HuH-7 (cell line): ENCODE data around the gene RPIA.
"Not testable (repeated sequence)": the region's sequence is repeated elsewhere in the genome, so short reads cannot be mapped to it uniquely, and the experiment has no call there.

ENCODE experiments used
- DNase-seq: peaks from one replicate; pipeline ENCODE4 v3.0.0; 2011; ENCODE audit warnings: low spot score

Gene RPIA

DNA sequence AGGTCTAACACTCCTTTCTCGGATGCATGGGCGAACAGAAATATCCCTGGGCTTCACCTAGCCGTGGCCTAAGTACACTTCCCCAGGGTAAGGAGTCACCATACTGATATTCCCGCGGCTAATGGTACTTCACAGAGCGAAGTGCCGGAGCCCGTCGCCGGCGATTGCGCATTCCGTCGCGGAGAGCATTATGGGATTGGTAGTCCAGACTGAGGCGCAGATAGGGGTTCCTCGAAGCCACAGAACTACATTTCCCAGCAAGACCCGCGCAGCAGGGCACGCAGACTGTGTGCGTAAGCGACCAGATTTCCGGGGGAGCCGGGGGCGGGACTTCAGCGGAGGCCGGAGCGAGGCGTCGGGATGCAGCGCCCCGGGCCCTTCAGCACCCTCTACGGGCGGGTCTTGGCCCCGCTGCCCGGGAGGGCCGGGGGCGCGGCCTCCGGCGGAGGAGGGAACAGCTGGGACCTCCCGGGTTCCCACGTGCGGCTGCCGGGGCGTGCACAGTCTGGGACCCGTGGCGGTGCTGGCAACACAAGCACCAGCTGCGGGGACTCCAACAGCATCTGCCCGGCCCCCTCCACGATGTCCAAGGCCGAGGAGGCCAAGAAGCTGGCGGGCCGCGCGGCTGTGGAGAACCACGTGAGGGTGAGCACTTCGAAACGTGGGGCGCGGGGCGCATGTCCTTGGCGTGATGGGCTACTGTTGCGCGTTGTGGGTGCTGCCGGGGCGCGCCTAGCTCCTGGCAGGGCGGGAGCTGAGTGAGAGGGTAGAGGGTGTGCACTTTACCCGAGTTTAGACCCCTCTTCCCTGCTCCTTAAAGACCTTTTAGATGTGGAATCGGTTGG, at the start of gene RPIA:
Gene RPIA (plus strand): TSS at position 335 of the 845 bp plus-strand sequence. CDS start 26 bp downstream, at position 361.
- DNase-seq, result peak; percentile 93

DNA sequence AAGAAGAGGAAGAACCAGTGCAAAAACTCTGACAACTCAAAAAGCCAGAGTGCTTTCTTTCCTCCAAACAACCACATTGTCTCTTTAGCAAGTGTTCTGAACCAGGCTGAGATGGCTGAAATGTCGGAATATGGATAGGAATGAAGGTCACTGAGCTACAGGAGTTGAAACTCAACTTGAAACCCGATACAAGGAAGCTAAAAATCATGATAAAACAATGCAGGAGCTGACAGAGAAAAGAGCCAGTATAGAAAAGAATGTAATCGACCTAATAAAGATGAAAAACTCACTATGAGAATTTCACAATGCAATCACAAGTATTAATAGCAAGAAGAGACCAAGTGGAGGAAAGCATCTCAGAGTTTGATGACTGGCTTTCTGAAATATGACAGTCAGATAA, 49.2 kb upstream of the RPIA start:
- no peak for DNase-seq

DNA sequence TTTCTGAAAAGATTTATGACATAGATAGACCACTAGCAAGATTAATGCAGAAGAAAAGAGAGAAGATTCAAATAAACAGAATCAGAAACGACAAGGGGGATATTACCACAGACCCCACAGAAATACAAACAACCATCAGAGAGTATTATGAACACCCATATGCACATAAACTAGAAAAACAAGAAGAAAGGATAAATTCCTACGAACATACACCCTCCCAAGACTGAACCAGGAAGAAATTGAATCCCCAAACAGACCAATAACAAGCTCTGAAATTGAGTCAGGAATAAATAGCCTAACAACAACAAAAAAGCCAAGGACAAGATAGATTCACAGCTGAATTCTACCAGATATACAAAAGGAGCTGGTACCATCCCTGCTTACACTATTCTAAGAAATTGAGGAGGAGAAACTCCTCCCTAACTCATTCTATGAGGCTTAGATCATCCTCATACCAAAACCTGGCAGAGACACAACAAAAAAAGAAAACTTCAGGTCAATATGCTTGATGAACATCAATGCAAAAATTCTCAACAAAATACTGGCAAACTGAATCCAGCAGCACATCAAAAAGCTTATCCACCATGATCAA, 46.1 kb upstream of the RPIA start:
- DNase-seq, result not testable (repeated sequence)

DNA sequence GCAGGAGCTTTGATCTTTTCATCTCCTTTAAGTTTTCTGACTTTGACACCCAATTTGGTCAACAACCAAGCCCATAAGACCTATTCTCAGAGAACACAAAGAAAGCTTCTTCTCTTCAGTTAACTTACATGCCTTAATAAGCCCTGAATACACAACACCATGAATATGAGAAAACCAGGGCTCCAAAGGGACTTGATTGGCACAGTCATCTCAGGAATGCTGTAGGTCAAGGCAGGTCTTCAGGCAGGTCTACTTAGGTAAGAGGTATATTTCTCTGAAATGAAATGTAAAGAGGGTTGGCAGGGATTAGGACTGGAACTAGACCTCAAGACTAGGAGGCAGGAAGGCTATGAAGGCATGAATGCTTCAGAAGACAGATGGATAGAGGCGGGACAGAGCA, 39.8 kb upstream of the RPIA start:
- DNase-seq, result no peak

DNA sequence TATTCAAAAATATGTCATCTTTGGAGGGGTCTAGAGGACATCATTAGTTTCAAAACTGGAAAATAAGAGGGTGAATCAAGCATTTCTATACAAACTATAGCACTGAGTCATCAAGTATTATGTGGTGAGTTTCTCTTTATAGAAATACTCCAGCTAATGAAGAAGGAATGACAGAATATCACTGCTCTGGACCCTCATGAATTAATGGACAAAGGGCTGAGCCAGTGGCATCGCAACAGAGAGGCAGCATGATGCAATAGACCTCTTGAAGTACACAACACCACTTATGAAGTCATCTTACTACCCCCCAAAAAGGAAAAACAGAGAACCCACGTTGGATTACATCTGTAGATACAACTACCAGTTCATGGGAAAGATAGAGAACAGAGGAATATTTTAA, 36.8 kb upstream of the RPIA start:
- DNase-seq, result no peak

DNA sequence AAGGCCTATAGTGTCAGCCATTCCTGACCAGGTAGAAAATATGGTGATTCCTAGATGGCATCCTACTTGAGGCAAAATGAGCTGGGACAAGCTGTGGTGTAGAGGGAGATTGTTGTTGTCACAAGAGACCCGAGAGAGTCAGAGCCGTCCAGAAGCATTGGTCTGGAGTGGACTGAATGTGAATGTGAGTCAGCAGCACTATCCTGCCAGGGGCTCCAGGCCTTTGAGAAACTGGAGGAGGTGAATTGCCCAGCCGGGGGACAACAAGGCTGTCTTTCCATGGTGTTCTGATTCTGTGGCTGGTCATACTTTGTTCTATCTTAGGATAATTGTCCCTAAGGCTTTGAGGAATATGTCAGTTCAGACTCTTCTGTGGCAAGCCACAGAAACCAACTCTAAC, 34.8 kb upstream of the RPIA start:
- DNase-seq, result no peak

DNA sequence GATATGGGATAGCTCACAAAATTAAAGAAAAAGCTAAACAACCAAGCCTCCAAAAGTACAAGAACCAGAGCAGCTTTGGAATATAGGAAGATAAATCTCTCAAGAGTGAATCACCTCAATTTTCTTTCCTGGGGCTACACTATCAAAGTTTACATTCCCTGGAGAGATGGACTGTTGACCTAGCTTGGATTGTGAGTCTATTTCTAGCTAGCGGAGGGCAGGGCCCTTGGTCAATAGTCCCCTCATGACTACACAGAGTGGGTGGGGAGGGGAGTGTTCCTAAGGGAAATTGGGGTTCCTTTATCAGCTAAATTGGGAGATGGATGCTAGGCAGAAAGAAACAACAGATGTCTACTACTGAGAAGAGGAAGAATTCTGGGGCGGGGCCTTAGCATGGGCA, 34.3 kb upstream of the RPIA start:
- no peak for DNase-seq

DNA sequence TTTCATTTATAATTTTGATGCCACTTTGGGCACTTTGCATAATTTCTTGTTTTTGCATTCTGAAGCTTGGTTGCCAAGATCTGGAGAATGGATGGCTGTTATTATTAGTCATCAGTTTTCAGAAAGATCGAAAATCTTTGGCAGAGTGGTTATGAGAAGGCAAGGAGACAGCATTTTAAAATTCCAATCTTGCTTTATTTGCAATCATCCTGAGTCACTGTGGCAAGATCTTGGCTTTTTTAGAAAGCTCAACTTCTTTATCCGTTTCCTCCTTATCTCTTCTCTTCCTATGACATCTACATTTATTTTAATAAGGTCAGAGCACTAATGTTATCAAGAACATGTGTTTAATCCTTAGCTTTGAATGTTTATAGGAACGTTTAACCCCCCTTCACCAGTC, 33.1 kb upstream of the RPIA start:
- no peak for DNase-seq

DNA sequence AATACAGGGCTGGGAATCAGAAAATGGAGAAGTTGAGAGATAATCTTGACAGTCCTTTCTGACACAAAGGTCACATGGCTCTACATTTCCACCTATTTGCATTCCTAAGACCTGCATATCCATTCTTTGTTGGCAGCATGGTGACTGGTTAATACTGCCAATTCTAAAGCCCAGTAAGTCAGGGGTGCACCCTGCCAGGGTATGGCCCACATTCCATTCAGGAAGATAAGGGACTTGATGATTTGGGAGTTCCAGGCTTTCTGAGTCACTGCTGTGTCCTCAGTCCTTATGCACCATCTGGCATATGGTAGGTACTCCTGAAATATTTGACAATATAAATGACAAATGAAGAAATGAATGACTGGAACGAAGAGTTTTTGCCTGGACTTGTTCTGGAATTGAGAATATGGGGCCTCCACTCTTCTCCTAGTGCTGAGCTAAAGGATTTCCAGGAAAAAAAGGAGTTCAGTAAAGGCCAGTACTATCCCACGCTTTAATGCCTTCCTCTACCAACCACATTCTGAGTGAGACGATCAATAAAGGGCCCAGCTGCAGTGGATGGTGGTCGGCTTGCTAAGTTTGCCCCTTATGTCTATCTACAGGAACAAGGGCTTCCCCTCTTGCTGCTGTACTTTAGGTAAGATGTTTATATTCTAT, 32.5 kb upstream of the RPIA start:
- no peak for DNase-seq

DNA sequence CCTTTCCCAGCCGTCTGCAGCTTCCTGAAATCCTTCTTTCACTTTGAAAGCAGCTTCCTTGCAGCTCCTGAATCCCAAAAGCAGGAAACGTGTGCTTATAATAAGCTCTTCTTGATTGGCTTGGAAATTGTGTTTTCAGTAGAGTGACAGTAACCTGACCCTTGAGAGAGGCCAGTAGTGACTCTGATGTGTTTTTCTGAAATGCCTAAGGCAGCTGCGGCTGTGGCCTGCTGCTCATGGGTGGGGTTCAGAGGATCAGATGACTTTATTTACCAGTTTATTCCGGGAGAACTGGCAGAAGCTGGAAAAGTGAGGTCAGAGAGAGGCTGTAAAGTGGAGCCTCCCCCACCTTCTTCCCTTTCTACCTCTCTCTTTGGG, 31.9 kb upstream of the RPIA start:
- no peak for DNase-seq

DNA sequence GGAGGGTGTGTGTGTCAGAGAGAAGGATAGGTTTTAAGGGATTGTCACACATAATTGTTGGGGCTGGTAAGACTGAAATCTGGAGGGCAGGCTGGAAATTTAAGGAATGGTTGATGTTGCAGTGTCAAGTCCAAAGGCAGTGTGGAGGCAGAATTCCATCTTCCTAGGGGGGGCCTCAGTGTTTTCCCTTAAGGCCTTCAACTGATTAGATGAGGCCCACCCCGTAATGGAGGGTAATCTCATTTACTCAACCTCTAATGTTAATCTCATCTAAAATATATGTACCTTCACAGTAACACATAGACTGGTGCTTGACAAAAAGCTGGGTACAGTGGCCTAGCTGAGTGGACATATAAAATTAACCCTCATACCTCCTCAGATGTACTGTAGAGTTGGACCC, 30.9 kb upstream of the RPIA start:
- no peak for DNase-seq

DNA sequence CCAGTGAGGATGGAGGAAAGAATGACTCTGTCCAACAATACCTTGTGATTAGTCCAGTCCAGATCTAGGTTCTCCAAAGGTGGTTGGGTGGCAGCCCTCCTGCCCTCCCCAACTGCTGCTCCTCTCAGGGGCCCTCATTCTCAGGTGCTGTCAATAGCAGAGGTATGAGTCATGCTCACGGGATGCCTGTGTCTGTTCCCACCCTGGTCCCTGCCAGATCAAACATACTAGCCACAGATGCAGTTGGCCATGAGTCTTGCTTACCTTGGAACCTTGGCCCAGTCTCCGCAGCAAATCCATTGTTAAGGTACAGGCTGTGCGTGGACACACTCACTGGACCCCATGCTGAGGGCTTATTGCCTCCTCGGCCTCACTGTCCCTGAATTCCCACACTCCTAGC, 24.9 kb upstream of the RPIA start:
- DNase-seq, result no peak

DNA sequence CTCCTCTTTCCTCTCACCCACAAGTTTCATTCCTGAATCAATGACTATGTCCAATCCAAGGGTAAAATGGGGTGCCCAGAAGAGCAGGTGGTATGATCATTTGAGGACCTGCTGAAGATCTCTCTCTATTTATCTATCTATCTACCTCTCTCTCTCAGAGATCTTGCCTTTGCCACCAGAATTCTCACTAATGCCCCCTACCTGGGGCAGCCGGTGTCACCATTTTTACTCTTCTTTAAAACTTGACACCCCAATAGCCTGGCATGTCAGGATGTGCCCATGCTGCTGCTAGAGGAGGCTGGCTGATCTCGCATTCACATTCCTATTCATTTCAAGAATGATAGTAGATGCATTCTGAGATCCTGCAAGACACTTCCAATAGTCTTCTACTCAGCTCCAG, 24.3 kb upstream of the RPIA start:
- DNase-seq, result no peak

DNA sequence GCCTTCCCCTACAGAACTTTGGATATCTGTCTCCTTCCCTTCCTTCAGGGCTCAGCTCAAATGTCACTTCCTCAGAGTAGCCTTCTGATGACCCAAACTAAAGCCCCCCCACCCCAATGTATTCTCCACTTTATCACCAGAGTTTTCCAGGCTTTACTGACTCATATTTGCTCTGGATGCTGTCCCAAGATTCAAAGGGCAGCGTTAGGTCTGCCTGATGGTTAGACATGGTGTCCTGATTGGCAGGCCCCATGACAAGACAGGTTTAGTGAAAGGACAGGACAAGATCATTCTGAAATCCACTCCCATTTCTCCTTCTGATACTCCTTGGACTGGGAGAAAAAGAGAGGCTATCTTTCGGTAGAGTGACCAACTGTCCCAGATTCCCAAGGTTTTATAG, 22.6 kb upstream of the RPIA start:
- no peak for DNase-seq

DNA sequence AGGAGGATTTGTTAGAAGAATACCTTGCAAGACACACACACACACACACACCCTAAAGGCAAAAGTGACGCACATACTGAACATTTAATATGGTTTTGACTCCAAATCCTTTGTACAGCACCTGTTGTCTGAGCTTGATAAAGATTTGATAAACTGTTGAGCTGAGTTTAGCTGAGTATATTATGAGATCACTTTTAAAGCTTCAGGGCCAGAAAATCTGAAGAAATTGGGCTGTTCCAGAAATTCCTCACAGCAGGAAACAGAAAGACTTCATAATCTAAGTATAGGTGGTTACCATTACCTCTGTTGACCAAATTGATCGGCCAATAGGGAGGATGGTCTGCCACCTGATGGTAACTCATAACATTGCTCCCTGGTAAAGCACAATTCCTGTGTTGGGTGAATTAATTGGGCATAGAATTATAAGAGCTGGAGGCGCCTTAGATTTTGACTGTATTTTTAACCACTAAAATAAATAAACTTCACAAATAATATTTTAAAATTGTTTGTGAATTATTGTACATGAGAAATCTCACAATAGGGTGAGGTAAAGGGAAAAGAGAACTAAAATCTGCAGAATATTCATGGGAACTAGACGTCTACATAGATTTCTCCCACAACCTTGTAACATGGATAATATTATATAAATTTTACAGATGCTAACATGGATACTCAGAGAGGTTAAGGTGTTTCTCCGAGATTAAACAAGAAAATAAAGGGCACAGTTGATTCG, 21.8 kb upstream of the RPIA start:
- peak; percentile 42 for DNase-seq

DNA sequence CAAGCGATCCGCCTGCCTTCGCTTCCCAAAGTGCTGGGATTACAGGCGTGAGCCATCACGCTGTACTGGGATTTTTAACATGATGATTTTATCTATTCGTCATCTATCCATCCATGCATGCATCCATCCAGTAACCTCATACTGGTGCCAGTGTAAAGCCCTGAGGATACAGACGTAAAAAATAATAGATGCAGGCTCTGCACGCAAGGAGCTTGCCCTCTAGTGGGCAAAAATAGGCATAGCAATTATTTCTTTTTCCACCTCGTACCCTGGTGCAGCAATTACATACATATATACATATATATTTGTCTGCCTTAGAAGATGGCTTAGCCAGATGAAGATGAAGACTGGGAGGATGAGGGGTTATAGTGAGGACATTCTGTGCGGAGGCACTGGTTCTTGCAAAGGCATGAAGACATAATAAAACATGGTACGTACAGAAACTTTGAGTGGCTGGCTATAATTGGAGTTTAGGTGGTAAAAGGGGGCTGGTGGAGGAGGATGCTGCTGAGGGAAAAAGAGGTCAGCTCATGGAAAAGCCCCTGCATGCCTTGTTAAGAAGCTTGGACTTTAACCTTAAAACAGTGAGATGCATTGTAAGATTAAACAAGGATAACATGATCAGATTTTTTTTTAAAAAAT, 19.6 kb upstream of the RPIA start:
- DNase-seq, result peak; percentile 44

DNA sequence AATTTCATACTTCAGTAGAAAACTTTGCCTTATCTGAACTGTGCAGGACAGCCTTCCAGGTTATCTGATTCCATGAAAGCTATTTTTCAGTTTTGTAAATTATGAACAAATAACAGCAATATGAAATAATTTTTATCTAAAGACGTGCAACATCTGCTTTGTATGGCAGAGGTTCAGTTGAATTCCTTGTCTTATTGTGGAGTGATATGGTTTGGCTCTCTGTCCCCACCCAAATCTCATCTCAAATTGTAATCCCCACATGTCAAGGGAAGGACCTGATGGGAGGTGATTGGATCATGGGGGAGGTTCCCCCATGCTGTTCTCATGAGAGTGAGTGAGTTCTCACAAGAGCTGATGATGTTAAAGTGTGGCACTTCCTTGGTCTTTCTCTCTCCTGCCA, 18.1 kb upstream of the RPIA start:
- no peak for DNase-seq

DNA sequence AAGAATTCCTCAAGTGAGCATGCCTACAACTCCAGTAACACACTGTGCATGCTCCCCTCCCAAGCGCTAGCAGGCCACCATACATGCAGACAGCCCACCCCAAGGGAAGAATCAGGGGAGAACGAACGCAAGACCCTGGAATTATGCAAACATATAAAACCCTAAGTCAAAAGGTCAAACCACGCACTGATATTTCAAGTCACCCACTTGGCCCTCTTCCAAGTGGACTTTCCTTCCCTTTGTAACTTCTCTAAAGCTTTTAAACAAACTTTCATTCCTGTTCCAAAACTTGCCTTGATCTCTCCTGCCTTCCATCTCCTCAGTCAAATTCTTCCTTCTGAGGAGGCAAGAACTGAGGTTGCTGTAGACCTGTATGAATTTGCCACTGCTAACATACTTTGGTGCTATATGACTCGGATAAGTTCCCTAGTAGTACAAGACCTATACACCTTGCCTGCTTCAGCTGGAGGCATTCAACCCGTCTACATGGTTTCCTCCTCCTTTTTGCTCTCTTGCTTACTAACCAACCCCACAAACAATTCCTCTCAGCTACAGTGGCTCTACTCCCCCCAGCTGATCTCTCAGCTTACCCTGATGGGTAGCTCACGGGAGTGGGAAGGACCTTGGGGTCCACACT, 11.1 kb upstream of the RPIA start:
- DNase-seq, result no peak

DNA sequence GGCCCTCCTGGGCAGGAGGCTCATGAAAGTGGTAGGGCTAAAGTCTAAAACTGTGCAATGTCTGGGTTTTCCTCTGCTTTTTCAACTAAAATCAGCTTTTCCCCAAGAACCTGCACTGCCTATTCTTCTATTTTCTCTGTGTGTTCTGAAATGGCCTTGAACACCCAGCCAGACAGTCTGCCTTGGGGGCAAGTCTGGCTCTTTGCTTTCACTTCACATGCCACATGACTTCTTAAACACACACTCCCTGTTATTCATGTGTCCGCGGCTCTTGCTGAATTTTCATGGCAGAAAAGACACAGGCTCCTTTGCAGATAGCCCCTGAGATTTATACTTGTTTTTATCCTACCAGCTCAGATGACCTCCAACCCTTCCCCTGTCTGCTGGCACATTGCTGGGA, 10.6 kb upstream of the RPIA start:
- DNase-seq, result no peak

DNA sequence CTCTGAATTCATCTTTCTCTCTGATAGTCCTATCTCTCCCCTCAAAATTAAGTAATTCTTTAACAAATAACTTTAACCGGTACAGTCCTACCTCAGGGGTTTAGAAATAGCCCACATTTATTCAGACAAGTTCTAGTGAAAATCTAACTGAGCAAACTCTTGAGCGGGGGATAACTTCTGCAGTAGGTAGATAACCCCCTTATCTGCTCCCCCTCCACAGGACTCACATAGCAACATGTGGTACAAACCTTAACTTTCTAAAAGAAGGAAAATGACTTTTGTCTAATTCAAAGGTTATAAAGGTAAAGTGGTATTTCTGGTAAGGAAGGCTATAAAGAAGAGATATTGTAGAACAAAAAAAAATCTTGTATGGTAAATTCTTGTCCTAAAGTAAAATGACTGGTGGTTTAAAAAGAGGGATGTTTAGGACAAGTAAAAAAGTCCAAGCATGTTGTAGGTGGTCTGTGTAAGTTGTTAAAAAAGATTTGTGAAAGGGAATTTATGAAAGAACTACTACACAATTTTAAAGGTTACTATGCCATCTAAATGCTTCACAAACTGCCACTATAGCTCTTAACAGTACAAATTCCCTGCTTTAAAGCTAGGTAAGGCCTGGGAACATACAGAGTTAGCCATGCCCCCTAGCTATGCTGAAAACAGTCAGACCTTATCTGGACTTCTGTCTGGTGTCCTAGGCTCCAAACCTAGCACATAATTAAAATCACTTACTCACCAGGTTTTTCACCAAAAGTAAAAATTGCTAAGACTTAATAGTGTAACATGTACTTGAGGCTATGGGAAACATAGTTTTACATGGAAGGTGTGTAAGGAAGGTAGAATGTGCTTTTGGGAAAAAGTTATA, 8.1 kb upstream of the RPIA start:
- no peak for DNase-seq

DNA sequence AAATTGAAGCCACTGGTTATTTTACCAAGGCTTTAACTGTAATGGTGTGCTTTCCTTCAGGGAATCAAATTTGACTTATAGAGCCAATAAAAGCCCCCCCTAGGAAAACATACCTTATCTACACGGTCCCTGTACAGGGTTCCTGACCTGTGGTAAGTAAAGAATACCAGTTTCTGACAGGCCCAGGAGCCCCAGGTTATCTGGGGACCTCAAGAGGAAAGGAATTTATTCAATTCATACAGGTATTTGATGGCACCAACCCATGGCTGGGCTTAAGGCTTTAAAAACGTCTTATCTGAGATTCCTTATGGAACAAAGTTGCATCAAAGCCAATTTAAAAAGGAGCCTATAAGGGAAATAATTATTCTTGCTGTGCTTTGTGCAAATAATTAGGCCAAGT, 7.0 kb upstream of the RPIA start:
- no peak for DNase-seq
